ENCODE results near the gene TNS1. TPM values are rescaled to one million over a fixed set of nuclear protein-coding genes. Genes with fewer than 3 reads are reported as not detected.

TNS1 gene
- total RNA-seq, 1 experiment from 2014 or later, result 3.4 TPM

GRCh38 chr2:218030409-218031195, 27.8 kb upstream of the TNS1 start:
- H3K27ac ChIP-seq (ENCODE audit: insufficient read length, low read depth, low read length), result no peak overlapping the region
- H3K79me1 ChIP-seq (ENCODE audit: insufficient read depth, low read depth, low read length, poor library complexity, severe bottlenecking), result no peaks in the 10 kb centered on the region
- H2BK20ac ChIP-seq (ENCODE audit: low read depth, low read length, poor library complexity, severe bottlenecking), result no peak overlapping the region
- no peak overlapping the region for H4K5ac ChIP-seq (ENCODE audit: insufficient read length, low read depth, low read length)
- H4K91ac ChIP-seq (ENCODE audit: insufficient read length, low read depth, low read length), result no peak overlapping the region
- no peak overlapping the region for H3K9ac ChIP-seq (ENCODE audit: extremely low read depth, insufficient read length, low read length)
- no peaks in the 10 kb centered on the region for H4K20me1 ChIP-seq (ENCODE audit: control insufficient read depth, insufficient read depth, insufficient read length)
- Mint-ChIP-seq H3K27me3 (ENCODE audit: low read depth) (peaks cover 11% of the 10 kb centered on the region), H3K36me3 (ENCODE audit: insufficient read depth in 1 of 3, low read depth in 3 of 3) (no peaks in the 10 kb centered on the region), H3K9me3 (no peaks in the 10 kb centered on the region), H3K4me3 (no peak overlapping the region), H3K27ac (no peak overlapping the region), H3K4me1 (peaks cover 17 to 21% of the 10 kb centered on the region in 2 experiments)
- DNase-seq, result no peak
- H2AFZ ChIP-seq (ENCODE audit: low read length), result no peak overlapping the region
- no peak overlapping the region for H3K56ac ChIP-seq (ENCODE audit: insufficient read length, low read depth, low read length)
- peaks cover 8% of the 10 kb centered on the region for H3K23me2 ChIP-seq (ENCODE audit: insufficient read length, low read depth, low read length, poor library complexity, severe bottlenecking)
- H3K4me2 ChIP-seq (ENCODE audit: insufficient read depth, insufficient read length, low read length), result no peak overlapping the region
- no peak overlapping the region for H3K23ac ChIP-seq (ENCODE audit: insufficient read length, low read depth, low read length)
- no peak overlapping the region for H3K4ac ChIP-seq (ENCODE audit: low read depth, low read length)
- TF ChIP-seq CTCF (conservative IDR thresholded peaks at IDR 0.05), result no peak
- no peak overlapping the region for H2BK15ac ChIP-seq (ENCODE audit: low read depth, low read length)
- H2AK5ac ChIP-seq (ENCODE audit: insufficient read length, low read length), result no peak overlapping the region
- H3K9me3 ChIP-seq (ENCODE audit: control insufficient read depth, low read depth, low read length), result no peaks in the 10 kb centered on the region
- H3K18ac ChIP-seq (ENCODE audit: insufficient read length, low read depth, low read length), result no peak overlapping the region
- H2BK12ac ChIP-seq (ENCODE audit: insufficient read length, low read depth, low read length), result no peak overlapping the region
- no peak overlapping the region for H2BK120ac ChIP-seq (ENCODE audit: low read depth, low read length, poor library complexity, severe bottlenecking)
- H3K27me3 ChIP-seq (ENCODE audit: insufficient read depth, low read length), result peaks cover 6% of the 10 kb centered on the region; the same call in 1 of the 2 replicates
- no peak overlapping the region for H3K14ac ChIP-seq (ENCODE audit: insufficient read depth, low read length)
- peaks cover 3% of the 10 kb centered on the region; the same call in 1 of the 2 replicates for H3K4me1 ChIP-seq (ENCODE audit: insufficient read depth, low read length)
- no peaks in the 10 kb centered on the region for H3K79me2 ChIP-seq (ENCODE audit: insufficient read depth, low read length)
- no peak overlapping the region for H3T11ph ChIP-seq (ENCODE audit: low read length)
- WGBS (ENCODE audit: extremely low coverage, insufficient read length, low lambda C conversion rate), result no CpG with 5 or more reads among the region's 7 CpGs
- no peak overlapping the region for H2BK5ac ChIP-seq (ENCODE audit: insufficient read length, low read length)
- no peak overlapping the region for H4K8ac ChIP-seq (replicated peaks; ENCODE audit: insufficient read length, low read depth, low read length)
